Mesothelial cell of epicardium (in vitro differentiated cells): Measurements from ENCODE around the gene ALG12. TPM values are rescaled to one million over a fixed set of nuclear protein-coding genes. Genes with fewer than 3 reads are reported as not detected.

Source experiments
- DNase-seq, 2 experiments: peaks; one replicate each; pipeline ENCODE4 v3.0.0; 2021; ENCODE audit warnings: low spot score in 2 of 2; ENCODE audit not compliant: unreplicated experiment in 2 of 2
- H3K27ac Mint-ChIP-seq: 2 replicates; pipeline ENCODE4 v1.8.0; 2021; ENCODE audit warnings: mixed read lengths
- H3K27me3 Mint-ChIP-seq: 2 replicates; pipeline ENCODE4 v1.8.0; 2021; ENCODE audit warnings: low read depth, mixed read lengths
- H3K36me3 Mint-ChIP-seq: 2 replicates; pipeline ENCODE4 v1.8.0; 2021; ENCODE audit warnings: mixed read lengths
- H3K4me1 Mint-ChIP-seq: 2 replicates; pipeline ENCODE4 v1.8.0; 2021; ENCODE audit warnings: mixed read lengths
- H3K4me3 Mint-ChIP-seq: 2 replicates; pipeline ENCODE4 v1.8.0; 2021; ENCODE audit warnings: mild to moderate bottlenecking, moderate library complexity, mixed read lengths
- H3K9me3 Mint-ChIP-seq: 2 replicates; pipeline ENCODE4 v1.8.0; 2021; ENCODE audit warnings: mixed read lengths
- total RNA-seq: library from RNA; stranded (reverse); gene quantifications from 3 replicates; pipeline ENCODE4 v1.2.1, GENCODE V29; 2021
- TF ChIP-seq, protein P1 (sequence below): fragments of 200-600 bp; sonication (generic); IDR thresholded peaks from one replicate; pipeline ENCODE4 v1.5.0; 2021; ENCODE audit warnings: antibody characterized with exemption; ENCODE audit not compliant: unreplicated experiment

ALG12 gene
- total RNA-seq, 1 donor from 2014 or later = 26.4 TPM

DNA sequence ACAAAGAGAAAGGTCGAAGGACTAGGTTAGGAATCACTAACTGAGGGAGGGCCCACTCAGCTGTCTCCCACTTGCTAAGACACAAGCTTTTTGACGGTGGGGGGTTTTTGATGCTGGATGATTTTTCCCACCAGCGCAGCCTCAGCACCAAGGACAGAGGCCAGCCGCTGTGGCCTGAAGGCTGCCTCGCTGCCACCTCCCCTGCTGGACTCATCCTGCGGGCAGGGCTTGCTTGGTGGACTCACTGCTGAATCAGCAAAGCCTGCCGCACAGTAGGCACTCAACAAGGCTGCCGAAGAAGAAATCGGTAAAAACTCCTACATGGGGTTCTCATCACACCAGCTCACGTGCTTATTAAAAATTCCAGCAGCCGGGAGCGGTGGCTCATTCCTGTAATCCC is 2.6 kb downstream of the ALG12 start:
- H3K27me3 Mint-ChIP-seq = no peaks in the 10 kb centered on the region
- TF ChIP-seq, protein P1, sequence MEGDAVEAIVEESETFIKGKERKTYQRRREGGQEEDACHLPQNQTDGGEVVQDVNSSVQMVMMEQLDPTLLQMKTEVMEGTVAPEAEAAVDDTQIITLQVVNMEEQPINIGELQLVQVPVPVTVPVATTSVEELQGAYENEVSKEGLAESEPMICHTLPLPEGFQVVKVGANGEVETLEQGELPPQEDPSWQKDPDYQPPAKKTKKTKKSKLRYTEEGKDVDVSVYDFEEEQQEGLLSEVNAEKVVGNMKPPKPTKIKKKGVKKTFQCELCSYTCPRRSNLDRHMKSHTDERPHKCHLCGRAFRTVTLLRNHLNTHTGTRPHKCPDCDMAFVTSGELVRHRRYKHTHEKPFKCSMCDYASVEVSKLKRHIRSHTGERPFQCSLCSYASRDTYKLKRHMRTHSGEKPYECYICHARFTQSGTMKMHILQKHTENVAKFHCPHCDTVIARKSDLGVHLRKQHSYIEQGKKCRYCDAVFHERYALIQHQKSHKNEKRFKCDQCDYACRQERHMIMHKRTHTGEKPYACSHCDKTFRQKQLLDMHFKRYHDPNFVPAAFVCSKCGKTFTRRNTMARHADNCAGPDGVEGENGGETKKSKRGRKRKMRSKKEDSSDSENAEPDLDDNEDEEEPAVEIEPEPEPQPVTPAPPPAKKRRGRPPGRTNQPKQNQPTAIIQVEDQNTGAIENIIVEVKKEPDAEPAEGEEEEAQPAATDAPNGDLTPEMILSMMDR = no peak
- peaks cover 6% of the 10 kb centered on the region for H3K36me3 Mint-ChIP-seq
- H3K9me3 Mint-ChIP-seq = no peaks in the 10 kb centered on the region
- no peak overlapping the region for H3K4me3 Mint-ChIP-seq
- H3K4me1 Mint-ChIP-seq = peaks cover 4% of the 10 kb centered on the region
- no peak overlapping the region for H3K27ac Mint-ChIP-seq
- no peak for DNase-seq

GRCh38 chr22:49914256-49914655 is 4.0 kb downstream of the ALG12 start:
- H3K27ac Mint-ChIP-seq = no peak overlapping the region
- DNase-seq = no peak
- TF ChIP-seq, protein P1 = no peak
- no peaks in the 10 kb centered on the region for H3K9me3 Mint-ChIP-seq
- no peaks in the 10 kb centered on the region for H3K4me1 Mint-ChIP-seq
- H3K27me3 Mint-ChIP-seq = no peaks in the 10 kb centered on the region
- no peak overlapping the region for H3K4me3 Mint-ChIP-seq
- H3K36me3 Mint-ChIP-seq = peaks cover 8% of the 10 kb centered on the region

GRCh38 chr22:49913446-49913845 is 4.8 kb downstream of the ALG12 start:
- Mint-ChIP-seq H3K36me3 (peaks cover 9% of the 10 kb centered on the region), H3K4me3 (no peak overlapping the region), H3K27me3 (no peaks in the 10 kb centered on the region), H3K9me3 (no peaks in the 10 kb centered on the region), H3K27ac (no peak overlapping the region), H3K4me1 (no peaks in the 10 kb centered on the region)
- no peak for DNase-seq
- TF ChIP-seq, protein P1 = no peak

GRCh38 chr22:49913026-49913425 is 5.2 kb downstream of the ALG12 start:
- no peak overlapping the region for H3K27ac Mint-ChIP-seq
- H3K4me3 Mint-ChIP-seq = no peak overlapping the region
- no peak for DNase-seq
- H3K9me3 Mint-ChIP-seq = no peaks in the 10 kb centered on the region
- no peaks in the 10 kb centered on the region for H3K4me1 Mint-ChIP-seq
- TF ChIP-seq, protein P1 = no peak
- H3K36me3 Mint-ChIP-seq = peaks cover 10% of the 10 kb centered on the region
- H3K27me3 Mint-ChIP-seq = no peaks in the 10 kb centered on the region

DNA sequence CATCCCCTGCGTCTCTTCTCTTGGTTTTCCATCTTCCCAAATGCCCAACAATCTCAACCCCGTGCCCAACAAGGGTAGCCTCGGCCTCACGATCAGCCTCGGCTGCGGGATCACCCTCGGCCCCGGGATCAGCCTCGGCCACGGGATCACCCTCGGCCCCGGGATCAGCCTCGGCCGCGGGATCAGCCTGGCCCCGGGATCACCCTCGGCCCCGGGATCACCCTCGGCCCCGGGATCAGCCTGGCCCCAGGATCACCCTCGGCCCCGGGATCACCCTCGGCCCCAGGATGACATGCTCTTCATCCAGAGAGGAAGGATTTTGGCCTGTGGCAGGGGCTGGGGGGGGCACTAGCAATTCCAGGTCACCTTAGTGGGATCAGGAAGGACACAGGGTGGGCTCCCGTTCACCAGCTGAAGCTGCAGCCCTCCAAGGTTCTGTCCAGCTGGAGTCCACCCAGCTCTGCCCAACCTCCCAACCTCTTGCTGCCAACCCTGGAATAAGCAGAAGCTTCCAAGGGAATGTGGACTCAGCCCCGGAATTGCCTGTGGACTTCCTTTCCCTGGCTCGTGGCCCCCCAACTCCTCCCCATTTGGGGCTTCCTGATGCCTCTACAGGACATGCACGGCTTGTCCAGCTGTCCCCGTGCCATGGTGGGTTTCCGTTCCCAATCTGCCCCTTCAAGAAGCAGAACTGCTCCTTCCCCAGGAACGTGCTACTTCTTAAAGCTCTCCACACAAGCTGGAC is 6.2 kb downstream of the ALG12 start:
- Mint-ChIP-seq H3K27ac (no peak overlapping the region), H3K4me3 (no peak overlapping the region), H3K9me3 (no peaks in the 10 kb centered on the region), H3K36me3 (peaks cover 17% of the 10 kb centered on the region), H3K27me3 (no peaks in the 10 kb centered on the region), H3K4me1 (no peaks in the 10 kb centered on the region)
- TF ChIP-seq, protein P1 = no peak
- no peak for DNase-seq
